Activated CD4-positive, alpha-beta T cell treated with anti-CD3 and anti-CD28 coated beads, Interleukin-2, amount 50 U/mL, for 24 hours (primary cell): ENCODE data around the gene SHISA9.

Experiments used
- DNase-seq, 2 donors: peaks; one replicate each; pipeline ENCODE4 v3.0.0-alpha.2; 2020; ENCODE audit warnings: low read depth in 1 of 2, low spot score in 1 of 2

The SHISA9 gene

GRCh38 chr16:13158427-13158826 is 257.0 kb downstream of the SHISA9 start:
- DNase-seq = no peak

GRCh38 chr16:13165024-13165423 is 263.6 kb downstream of the SHISA9 start:
- DNase-seq = no peak

GRCh38 chr16:13168091-13168572 is 266.7 kb downstream of the SHISA9 start:
- DNase-seq = no peak

GRCh38 chr16:13171313-13171712 is 269.9 kb downstream of the SHISA9 start:
- DNase-seq = no peak

- no peak for DNase-seq
Observed at GRCh38 chr16:13176711-13177110, 275.3 kb downstream of the SHISA9 start.

GRCh38 chr16:13178318-13178717 is 276.9 kb downstream of the SHISA9 start:
- DNase-seq = no peak

GRCh38 chr16:13181432-13181831 is 280.0 kb downstream of the SHISA9 start:
- DNase-seq = no peak

- DNase-seq = no peak
Observed at GRCh38 chr16:13186813-13187212, 285.4 kb downstream of the SHISA9 start.

GRCh38 chr16:13189250-13189649 is 287.9 kb downstream of the SHISA9 start:
- DNase-seq = no peak

GRCh38 chr16:13193721-13194120 is 292.3 kb downstream of the SHISA9 start:
- DNase-seq = no peak

- no peak for DNase-seq
Observed at GRCh38 chr16:13194766-13195165, 293.4 kb downstream of the SHISA9 start.

- no peak for DNase-seq
Observed at GRCh38 chr16:13203725-13204124, 302.3 kb downstream of the SHISA9 start.

GRCh38 chr16:13205352-13205751 is 304.0 kb downstream of the SHISA9 start:
- no peak for DNase-seq

GRCh38 chr16:13206606-13207005 is 305.2 kb downstream of the SHISA9 start:
- no peak for DNase-seq

GRCh38 chr16:13207151-13207550 is 305.8 kb downstream of the SHISA9 start:
- no peak for DNase-seq

- no peak for DNase-seq
Observed at GRCh38 chr16:13223666-13224065, 322.3 kb downstream of the SHISA9 start.

GRCh38 chr16:13229039-13229438 is 327.6 kb downstream of the SHISA9 start:
- DNase-seq = no peak

- DNase-seq = no peak
Observed at GRCh38 chr16:13231365-13231764, 330.0 kb downstream of the SHISA9 start.

GRCh38 chr16:13234999-13235398 is 333.6 kb downstream of the SHISA9 start:
- DNase-seq = no peak

GRCh38 chr16:13236308-13236707 is 334.9 kb downstream of the SHISA9 start:
- no peak for DNase-seq

- no peak for DNase-seq
Observed at GRCh38 chr16:13238182-13238581, 336.8 kb downstream of the SHISA9 start.

GRCh38 chr16:13242201-13242600 is 340.8 kb downstream of the SHISA9 start:
- no peak for DNase-seq

- no peak for DNase-seq
Observed at GRCh38 chr16:13244770-13245169, 343.4 kb downstream of the SHISA9 start.
